Fibroblast of villous mesenchyme (primary cell): Measurements from ENCODE around the gene PIEZO2. TPM values are rescaled to one million over a fixed set of nuclear protein-coding genes. Genes with fewer than 3 reads are reported as not detected.
A peak's percentile ranks its signal among the peaks of the same experiment; 100 is the strongest.
"Not testable (repeated sequence)": the region's sequence is repeated elsewhere in the genome, so short reads cannot be mapped to it uniquely, and the experiment has no call there.

Experiments used
- DNase-seq: peaks from one replicate; pipeline ENCODE4 v3.0.0-alpha.2; 2010; ENCODE audit warnings: low read depth
- H3K4me3 ChIP-seq: 2 replicates; pipeline ENCODE4 v1.5.1; 2011; ENCODE audit warnings: low read depth, mild to moderate bottlenecking, low read length
- total RNA-seq: library from RNA; depleted of rRNA; stranded (reverse); fragments of >200 nt; gene quantifications from 2 replicates; pipeline ENCODE4 v1.2.3, GENCODE V29; 2012
- TF ChIP-seq, protein P1 (sequence below): IDR thresholded peaks from 2 replicates; pipeline ENCODE4 v1.5.1; 2012; ENCODE audit warnings: low read depth, mild to moderate bottlenecking, low read length; ENCODE audit not compliant: insufficient read depth

PIEZO2 gene
- total RNA-seq, 1 donor: 1.7 TPM

GRCh38 chr18:10660179-10660884 lies 489.0 kb downstream of the PIEZO2 start:
- peak; percentile 12 for DNase-seq
- no peak overlapping the region for H3K4me3 ChIP-seq
- TF ChIP-seq, protein P1, sequence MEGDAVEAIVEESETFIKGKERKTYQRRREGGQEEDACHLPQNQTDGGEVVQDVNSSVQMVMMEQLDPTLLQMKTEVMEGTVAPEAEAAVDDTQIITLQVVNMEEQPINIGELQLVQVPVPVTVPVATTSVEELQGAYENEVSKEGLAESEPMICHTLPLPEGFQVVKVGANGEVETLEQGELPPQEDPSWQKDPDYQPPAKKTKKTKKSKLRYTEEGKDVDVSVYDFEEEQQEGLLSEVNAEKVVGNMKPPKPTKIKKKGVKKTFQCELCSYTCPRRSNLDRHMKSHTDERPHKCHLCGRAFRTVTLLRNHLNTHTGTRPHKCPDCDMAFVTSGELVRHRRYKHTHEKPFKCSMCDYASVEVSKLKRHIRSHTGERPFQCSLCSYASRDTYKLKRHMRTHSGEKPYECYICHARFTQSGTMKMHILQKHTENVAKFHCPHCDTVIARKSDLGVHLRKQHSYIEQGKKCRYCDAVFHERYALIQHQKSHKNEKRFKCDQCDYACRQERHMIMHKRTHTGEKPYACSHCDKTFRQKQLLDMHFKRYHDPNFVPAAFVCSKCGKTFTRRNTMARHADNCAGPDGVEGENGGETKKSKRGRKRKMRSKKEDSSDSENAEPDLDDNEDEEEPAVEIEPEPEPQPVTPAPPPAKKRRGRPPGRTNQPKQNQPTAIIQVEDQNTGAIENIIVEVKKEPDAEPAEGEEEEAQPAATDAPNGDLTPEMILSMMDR: no peak

- TF ChIP-seq, protein P1: no peak
- no peak overlapping the region for H3K4me3 ChIP-seq
- DNase-seq: no peak
Observed at GRCh38 chr18:10659594-10659993, 489.8 kb downstream of the PIEZO2 start.

DNA sequence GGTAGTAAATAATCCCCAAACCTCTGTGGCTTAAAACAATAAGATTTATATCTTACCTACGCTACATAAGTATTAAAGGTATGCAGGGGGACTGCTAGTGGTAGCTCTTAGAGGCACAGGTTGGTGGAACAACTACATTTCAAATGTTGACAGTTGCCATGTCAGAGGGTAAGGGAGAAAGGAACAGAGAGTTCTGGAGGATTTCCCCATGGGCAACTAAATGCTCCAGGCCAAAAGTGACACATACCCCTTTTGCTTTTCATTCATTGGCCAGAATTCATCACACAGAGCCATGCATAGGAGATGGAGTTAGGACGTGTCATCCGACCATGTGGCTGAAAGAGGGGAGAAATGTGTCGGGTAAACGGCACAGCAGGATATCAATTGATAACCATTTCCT lies 490.4 kb downstream of the PIEZO2 start:
- H3K4me3 ChIP-seq: no peak overlapping the region
- DNase-seq: no peak
- TF ChIP-seq, protein P1: no peak

DNA sequence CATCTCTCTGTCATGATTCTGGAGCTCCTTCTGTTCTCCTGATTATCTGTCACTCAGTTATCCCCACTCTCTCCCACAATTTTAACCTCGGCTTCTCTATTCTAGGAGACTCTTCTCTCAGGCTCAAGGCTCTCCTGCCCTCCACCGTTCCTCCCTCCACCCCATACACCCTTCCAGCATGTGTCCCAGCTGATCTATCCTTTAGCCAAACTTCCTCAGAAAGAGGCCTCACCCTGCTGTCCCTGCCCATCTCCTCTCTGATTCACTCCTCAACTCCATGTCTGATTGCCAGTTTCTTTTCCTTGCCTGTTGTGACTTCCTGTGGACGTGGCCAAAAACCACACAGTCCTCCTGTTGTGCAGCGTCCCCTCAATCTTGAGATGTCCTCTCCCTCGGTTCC lies 505.4 kb downstream of the PIEZO2 start:
- DNase-seq, H3K4me3 ChIP-seq: not testable (repeated sequence)

DNA sequence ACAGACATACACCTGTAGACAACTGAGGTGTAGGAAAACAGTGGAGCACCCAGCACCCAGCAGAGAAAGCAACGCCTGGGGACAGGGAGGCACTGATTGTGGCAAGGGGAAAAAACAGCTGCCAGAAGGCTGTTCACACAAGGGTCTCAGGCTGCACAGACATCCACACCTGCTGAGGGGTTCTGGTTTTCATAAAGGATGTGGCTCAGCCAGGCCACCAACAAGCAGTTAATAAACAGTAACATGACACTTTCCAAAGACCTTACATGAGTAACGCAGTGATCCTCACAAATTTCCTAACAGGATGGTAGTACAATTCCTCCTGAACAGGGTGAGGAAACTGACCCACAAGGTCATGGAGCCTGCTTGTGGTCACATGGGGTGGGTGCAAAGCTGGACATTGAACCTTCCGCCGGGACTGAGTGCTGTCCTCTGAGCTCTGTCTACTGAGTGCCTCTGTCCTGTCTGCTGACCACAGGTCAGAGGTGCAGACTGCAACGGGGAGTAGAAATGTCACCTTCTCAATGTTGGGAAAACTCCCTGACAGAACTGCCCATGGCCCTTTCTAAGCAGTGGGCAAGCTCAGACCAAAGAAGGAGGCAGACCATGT lies 506.3 kb downstream of the PIEZO2 start:
- not testable (repeated sequence) for H3K4me3 ChIP-seq, DNase-seq

- not testable (repeated sequence) for DNase-seq, H3K4me3 ChIP-seq
Observed at GRCh38 chr18:10638539-10638885, 510.9 kb downstream of the PIEZO2 start.

DNA sequence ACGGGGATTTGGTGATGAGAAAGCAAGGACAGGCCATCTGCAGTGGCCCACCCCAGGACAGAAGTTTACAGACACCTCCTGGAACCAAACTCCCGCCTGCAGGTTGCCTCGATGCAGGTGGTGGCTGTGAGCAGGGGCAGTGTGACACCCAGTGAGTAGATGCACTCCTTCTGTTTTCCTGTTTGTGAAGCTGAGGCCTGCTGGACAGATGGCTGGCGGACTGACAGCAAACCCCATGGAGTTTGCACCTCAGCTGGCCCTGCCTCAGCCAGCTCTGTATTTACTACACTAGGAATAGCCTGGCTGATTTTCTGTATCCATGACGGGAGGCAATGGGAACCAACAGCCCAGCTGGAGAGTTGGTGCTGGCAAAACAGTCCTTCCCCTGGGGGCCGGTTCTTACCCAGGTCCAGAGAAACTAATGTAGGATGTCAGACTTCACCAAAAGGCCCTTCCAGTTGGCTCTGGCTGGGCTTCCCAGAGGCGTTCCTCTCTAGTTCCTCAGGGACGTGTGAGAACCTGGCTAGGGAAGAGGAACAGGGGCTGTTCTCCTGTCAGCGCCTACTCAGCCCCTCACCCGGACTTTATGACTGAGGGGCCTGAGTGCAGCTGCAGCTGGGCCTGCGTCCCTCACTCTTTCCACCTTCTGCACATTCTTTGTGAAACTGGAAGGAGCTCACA lies 511.4 kb downstream of the PIEZO2 start:
- not testable (repeated sequence) for DNase-seq, H3K4me3 ChIP-seq

- not testable (repeated sequence) for H3K4me3 ChIP-seq, DNase-seq
Observed at GRCh38 chr18:10629076-10629475, 520.3 kb downstream of the PIEZO2 start.

- not testable (repeated sequence) for H3K4me3 ChIP-seq, DNase-seq
Observed at GRCh38 chr18:10626606-10627213, 522.7 kb downstream of the PIEZO2 start.

DNA sequence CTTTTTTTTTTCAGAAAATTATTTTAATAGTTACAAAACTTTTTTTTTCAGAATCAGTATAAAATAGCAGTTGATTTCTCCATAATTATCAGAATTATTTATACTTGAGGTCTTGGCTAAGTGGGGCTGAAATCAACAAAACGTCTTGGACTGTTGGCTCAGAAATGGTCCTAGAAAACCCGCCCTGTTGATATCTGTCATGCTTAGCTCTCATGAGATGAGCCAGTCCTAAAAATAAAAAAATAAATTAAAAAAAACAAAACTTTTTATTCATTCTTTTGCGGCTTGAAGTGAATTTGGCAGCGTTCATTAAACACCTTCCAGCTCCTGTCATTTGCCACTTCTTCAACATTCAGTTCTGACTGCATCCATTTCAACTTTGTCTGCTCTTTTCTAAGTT lies 525.8 kb downstream of the PIEZO2 start:
- DNase-seq, H3K4me3 ChIP-seq: not testable (repeated sequence)

DNA sequence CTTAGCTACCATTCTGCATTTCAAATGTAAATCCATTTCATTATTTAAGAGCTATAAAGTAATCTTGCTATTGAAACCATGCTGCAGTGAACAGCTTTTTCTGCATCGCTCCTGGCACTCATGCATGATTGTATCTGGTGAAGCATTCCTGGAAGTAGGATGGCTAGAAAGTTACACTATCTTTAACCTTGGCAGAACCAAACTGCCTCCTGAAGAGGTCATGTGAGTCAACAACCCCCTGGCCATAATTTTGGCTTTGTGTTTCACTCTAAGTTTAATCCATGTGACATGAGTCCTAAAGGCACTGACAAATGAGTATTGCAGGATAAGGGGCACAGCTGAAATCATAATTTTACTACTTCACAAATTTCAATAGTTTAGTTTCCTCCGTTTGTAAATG lies 526.4 kb downstream of the PIEZO2 start:
- not testable (repeated sequence) for H3K4me3 ChIP-seq, DNase-seq

GRCh38 chr18:10620670-10621329 lies 528.6 kb downstream of the PIEZO2 start:
- peak; percentile 20 for DNase-seq

More at GRCh38 chr18:10620670-10621329, 528.6 kb downstream of the PIEZO2 start:
- not testable (repeated sequence) for H3K4me3 ChIP-seq
